Prostate gland (tissue), 2 donors: Measurements from ENCODE around the gene RNF208.

Experiments
- POLR2AphosphoS5 ChIP-seq: sonication (generic); formaldehyde crosslinking; IDR thresholded peaks from one replicate; pipeline ENCODE4 v1.6.1; 2017; ENCODE audit warnings: antibody characterized with exemption
- TF ChIP-seq, protein P1 (sequence below), 4 experiments: fragments of 200-600 bp in 2 of 4; fragments of 450-650 bp in 2 of 4; sonication (generic) in 2 of 4; IDR thresholded peaks; 1 replicate in 3 of 4; 2 replicates in 1 of 4; pipeline ENCODE4 v1.5.1; 2016 to 2019; ENCODE audit warnings: antibody characterized with exemption in 4 of 4, mild to moderate bottlenecking in 2 of 4, moderate library complexity in 2 of 4

DNA sequence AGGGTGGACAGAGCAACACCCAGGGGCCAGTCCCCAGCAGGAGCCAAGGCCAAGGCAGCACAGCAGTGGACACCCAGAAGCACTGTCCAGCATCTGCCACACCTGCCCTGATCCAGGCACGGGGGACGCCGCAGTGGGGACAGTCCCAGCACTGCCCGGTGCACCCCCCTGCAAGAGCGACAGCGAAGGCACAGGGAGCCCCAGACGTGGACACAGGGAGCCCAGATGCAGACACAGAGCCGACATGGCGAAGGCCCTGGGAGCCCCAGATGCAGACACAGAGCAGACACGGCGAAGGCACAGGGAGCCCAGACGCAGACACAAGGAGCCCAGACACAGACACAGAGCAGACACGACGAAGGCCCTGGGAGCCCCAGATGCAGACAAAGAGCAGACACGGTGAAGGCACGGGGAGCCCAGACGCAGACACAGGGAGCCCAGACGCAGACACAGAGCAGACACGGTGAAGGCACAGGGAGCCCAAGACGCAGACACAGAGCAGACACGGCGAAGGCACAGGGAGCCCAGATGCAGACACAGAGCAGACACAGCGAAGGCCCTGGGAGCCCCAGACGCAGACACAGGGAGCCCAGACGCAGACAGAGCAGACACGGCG is 38.0 kb downstream of the RNF208 start:
- no peak for TF ChIP-seq POLR2AphosphoS5
- TF ChIP-seq, protein P1, sequence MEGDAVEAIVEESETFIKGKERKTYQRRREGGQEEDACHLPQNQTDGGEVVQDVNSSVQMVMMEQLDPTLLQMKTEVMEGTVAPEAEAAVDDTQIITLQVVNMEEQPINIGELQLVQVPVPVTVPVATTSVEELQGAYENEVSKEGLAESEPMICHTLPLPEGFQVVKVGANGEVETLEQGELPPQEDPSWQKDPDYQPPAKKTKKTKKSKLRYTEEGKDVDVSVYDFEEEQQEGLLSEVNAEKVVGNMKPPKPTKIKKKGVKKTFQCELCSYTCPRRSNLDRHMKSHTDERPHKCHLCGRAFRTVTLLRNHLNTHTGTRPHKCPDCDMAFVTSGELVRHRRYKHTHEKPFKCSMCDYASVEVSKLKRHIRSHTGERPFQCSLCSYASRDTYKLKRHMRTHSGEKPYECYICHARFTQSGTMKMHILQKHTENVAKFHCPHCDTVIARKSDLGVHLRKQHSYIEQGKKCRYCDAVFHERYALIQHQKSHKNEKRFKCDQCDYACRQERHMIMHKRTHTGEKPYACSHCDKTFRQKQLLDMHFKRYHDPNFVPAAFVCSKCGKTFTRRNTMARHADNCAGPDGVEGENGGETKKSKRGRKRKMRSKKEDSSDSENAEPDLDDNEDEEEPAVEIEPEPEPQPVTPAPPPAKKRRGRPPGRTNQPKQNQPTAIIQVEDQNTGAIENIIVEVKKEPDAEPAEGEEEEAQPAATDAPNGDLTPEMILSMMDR (IDR thresholded peaks at IDR 0.05): no peak
